Right lobe of liver (tissue), 6 donors: Measurements from ENCODE around the gene MED20. TPM values are rescaled to one million over a fixed set of nuclear protein-coding genes. Genes with fewer than 3 reads are reported as not detected.

ENCODE experiments used
- ATAC-seq, 4 donors: fragments of 200-7000 bp; cut with Tn5 transposase; one replicate each; pipeline ENCODE4 v1.9.1; 2020; ENCODE audit warnings: mild to moderate bottlenecking in 4 of 4, moderate library complexity in 4 of 4
- DNase-seq, 3 donors: peaks; one replicate each; pipeline ENCODE4 v3.0.0-alpha.2; 2020
- H3K27ac ChIP-seq, 3 donors: fragments of 200-600 bp; one replicate each; pipeline ENCODE4 v1.8.0; 2022
- H3K27me3 ChIP-seq, 2 donors: fragments of 200-600 bp; one replicate each; pipeline ENCODE4 v1.8.0; 2022
- H3K36me3 ChIP-seq, 4 donors: fragments of 200-600 bp; sonication (generic) in 1 of 4; one replicate each; pipeline versions ENCODE4 v1.5.1 to v1.8.0; 2017 to 2022; ENCODE audit warnings: control low read depth in 1 of 4
- H3K4me1 ChIP-seq, 4 donors: fragments of 200-600 bp; sonication (generic) in 1 of 4; one replicate each; pipeline versions ENCODE4 v1.5.1 to v1.8.0; 2017 to 2022; ENCODE audit warnings: control low read depth in 1 of 4
- H3K4me3 ChIP-seq, 3 donors: fragments of 200-600 bp; one replicate each; pipeline ENCODE4 v1.8.0; 2022
- H3K9me3 ChIP-seq, 4 donors: fragments of 200-600 bp; sonication (generic) in 1 of 4; one replicate each; pipeline versions ENCODE4 v1.5.1 to v1.8.0; 2017 to 2022; ENCODE audit warnings: control low read depth in 1 of 4
- POLR2A ChIP-seq: fragments of 450-650 bp; IDR thresholded peaks from one replicate; pipeline ENCODE4 v1.6.1; 2017; ENCODE audit warnings: antibody characterized with exemption, mild to moderate bottlenecking
- WGBS: methylation state at CpG from one replicate; pipeline ENCODE4 v1.1.6; 2018; ENCODE audit warnings: low coverage, low lambda C conversion rate; ENCODE audit not compliant: insufficient coverage; ENCODE audit errors: missing lambda C conversion rate; 5-methylcytosine and 5-hydroxymethylcytosine counted together
- intact Hi-C, 2 donors: fragments of 100-400 bp; cut with DNase I; formaldehyde crosslinking; loops; one replicate each; pipeline versions ENCODE4 v1.11.2 to v1.14.1; 2022
- total RNA-seq, 6 experiments: library from RNA; depleted of rRNA in 2 of 6; stranded (reverse); fragments of >200 nt in 2 of 6; fragmentation: NEBNext Ultra II Directional in 3 of 6; extraction: Animal tissue kit (Norgen Biotek cat#: 25700) in 3 of 6; gene quantifications; one replicate each; pipeline versions ENCODE4 v1.1.0 to v1.2.4, GENCODE V29; 2016 to 2023
- TF ChIP-seq, protein P1 (sequence below), 4 donors: fragments of 200-600 bp in 3 of 4; fragments of 450-650 bp in 1 of 4; IDR thresholded peaks; one replicate each; pipeline versions ENCODE4 v1.5.1 to v1.8.0; 2016 to 2022; ENCODE audit warnings: antibody characterized with exemption in 4 of 4, mild to moderate bottlenecking in 2 of 4
- donor health status: DM: no; HTN: yes; CAD: no.
- donor health status: DM: no; HTN: no; CAD: no.
- donor health status: DM: no; HTN: no; CAD: no.
- donor health status: DM: no; HTN: yes; CAD: no.
- donor health status: DM: no; HTN: yes; CAD: no.

Gene MED20
- total RNA-seq, 6 experiments from 2014 or later = 7.2 to 10.8 (median 7.7) TPM

- intact Hi-C loops = loop anchor here (10.0 kb wide), 2 partner anchors 127 to 137 kb away; partner anchors contain the start of genes PRICKLE4 (in 1 of the 2) and TOMM6 (in 1 of the 2)
- Histone ChIP-seq H3K27me3 (no peaks in the 10 kb centered on the region), H3K27ac (peak overlapping the region in 1 of 3 donors; percentile 95), H3K36me3 (peaks cover 0 to 5% (median under 1%) of the 10 kb centered on the region in 4 donors), H3K9me3 (no peaks in the 10 kb centered on the region), H3K4me3 (peak overlapping the region; percentile 73 to 93 (median 85)), H3K4me1 (peaks cover 0 to 29% (median 6%) of the 10 kb centered on the region in 4 donors)
- ATAC-seq (no peak), DNase-seq (no peak)
- TF ChIP-seq, protein P1, sequence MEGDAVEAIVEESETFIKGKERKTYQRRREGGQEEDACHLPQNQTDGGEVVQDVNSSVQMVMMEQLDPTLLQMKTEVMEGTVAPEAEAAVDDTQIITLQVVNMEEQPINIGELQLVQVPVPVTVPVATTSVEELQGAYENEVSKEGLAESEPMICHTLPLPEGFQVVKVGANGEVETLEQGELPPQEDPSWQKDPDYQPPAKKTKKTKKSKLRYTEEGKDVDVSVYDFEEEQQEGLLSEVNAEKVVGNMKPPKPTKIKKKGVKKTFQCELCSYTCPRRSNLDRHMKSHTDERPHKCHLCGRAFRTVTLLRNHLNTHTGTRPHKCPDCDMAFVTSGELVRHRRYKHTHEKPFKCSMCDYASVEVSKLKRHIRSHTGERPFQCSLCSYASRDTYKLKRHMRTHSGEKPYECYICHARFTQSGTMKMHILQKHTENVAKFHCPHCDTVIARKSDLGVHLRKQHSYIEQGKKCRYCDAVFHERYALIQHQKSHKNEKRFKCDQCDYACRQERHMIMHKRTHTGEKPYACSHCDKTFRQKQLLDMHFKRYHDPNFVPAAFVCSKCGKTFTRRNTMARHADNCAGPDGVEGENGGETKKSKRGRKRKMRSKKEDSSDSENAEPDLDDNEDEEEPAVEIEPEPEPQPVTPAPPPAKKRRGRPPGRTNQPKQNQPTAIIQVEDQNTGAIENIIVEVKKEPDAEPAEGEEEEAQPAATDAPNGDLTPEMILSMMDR (IDR thresholded peaks at IDR 0.05) = no peak
- TF ChIP-seq POLR2A = no peak
- WGBS = 12% methylated on average over 7 of the region's 7 CpGs
Measured at GRCh38 chr6:41922154-41922553, 1.2 kb upstream of the MED20 start.

GRCh38 chr6:41921712-41921998 lies 716 bp upstream of the MED20 start:
- peaks cover 0 to 5% (median under 1%) of the 10 kb centered on the region in 4 donors for H3K36me3 ChIP-seq
- intact Hi-C loops = loop anchor here (10.0 kb wide), 2 partner anchors 127 to 137 kb away; partner anchors contain the start of genes PRICKLE4 (in 1 of the 2) and TOMM6 (in 1 of the 2)
- TF ChIP-seq POLR2A = no peak
- TF ChIP-seq, protein P1 (IDR thresholded peaks at IDR 0.05) = no peak
- H3K27ac ChIP-seq = peak overlapping the region in 2 of 3 donors; percentile 95 to 98
- under 1% methylated on average over 17 of the region's 20 CpGs for WGBS
- DNase-seq = no peak
- peaks cover 0 to 29% (median 6%) of the 10 kb centered on the region in 4 donors for H3K4me1 ChIP-seq
- H3K4me3 ChIP-seq = peak overlapping the region; percentile 73 to 93 (median 85)
- peak; percentile 22 to 35 (median 28) for ATAC-seq
- H3K27me3 ChIP-seq = no peaks in the 10 kb centered on the region
- no peaks in the 10 kb centered on the region for H3K9me3 ChIP-seq

GRCh38 chr6:41917528-41917927 lies 3.4 kb downstream of the MED20 start:
- no peak for TF ChIP-seq POLR2A
- TF ChIP-seq, protein P1 (IDR thresholded peaks at IDR 0.05) = no peak
- no peak for DNase-seq
- Histone ChIP-seq H3K4me1 (peaks cover 0 to 30% (median 4%) of the 10 kb centered on the region in 4 donors), H3K36me3 (peaks cover 0 to 19% (median 7%) of the 10 kb centered on the region in 4 donors), H3K4me3 (no peak overlapping the region), H3K27ac (no peak overlapping the region), H3K27me3 (no peaks in the 10 kb centered on the region), H3K9me3 (no peaks in the 10 kb centered on the region)
- 30% methylated on average over 4 of the region's 4 CpGs for WGBS
- intact Hi-C loops = no loop called here
- no peak for ATAC-seq

GRCh38 chr6:41914869-41915530 lies 5.9 kb downstream of the MED20 start:
- 100% methylated on average over 4 of the region's 4 CpGs for WGBS
- H3K27ac ChIP-seq = no peak overlapping the region
- no peak overlapping the region for H3K4me3 ChIP-seq
- intact Hi-C loops = no loop called here
- peaks cover 0 to 18% (median 1%) of the 10 kb centered on the region in 4 donors for H3K4me1 ChIP-seq
- DNase-seq (no peak), ATAC-seq (peak in 1 of 4 donors; percentile 35)
- peaks cover 0 to 20% (median 7%) of the 10 kb centered on the region in 4 donors for H3K36me3 ChIP-seq
- no peaks in the 10 kb centered on the region for H3K9me3 ChIP-seq
- TF ChIP-seq, protein P1 (IDR thresholded peaks at IDR 0.05) = no peak
- TF ChIP-seq POLR2A = no peak
- H3K27me3 ChIP-seq = no peaks in the 10 kb centered on the region
